GM21515 (cell line): ENCODE results near the gene HESX1.

ENCODE experiments used
- ATAC-seq: cut with Tn5 transposase; IDR thresholded peaks from one replicate; pipeline ENCODE4 v1.9.1; 2021; ENCODE audit not compliant: unreplicated experiment

The HESX1 gene

DNA sequence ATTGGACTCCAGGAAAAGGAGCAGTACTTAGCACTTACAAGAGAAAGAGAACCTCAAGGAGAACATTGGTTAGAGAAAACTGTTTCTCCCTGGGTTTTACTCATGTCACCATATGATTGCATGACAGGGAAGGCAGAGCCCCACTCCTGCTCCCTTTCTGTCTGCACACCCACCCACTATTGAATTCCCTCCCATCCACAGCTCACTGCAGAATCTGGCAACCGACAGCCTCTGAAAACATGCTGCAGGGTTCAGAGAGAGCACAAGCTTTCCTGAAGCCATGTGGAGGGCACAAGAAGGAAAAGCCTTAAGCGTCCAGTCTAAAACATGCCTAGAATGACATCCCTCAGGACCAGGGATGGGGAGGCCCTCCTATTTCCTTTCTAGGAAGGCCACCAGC, 31.6 kb downstream of the HESX1 start:
- ATAC-seq: no peak

DNA sequence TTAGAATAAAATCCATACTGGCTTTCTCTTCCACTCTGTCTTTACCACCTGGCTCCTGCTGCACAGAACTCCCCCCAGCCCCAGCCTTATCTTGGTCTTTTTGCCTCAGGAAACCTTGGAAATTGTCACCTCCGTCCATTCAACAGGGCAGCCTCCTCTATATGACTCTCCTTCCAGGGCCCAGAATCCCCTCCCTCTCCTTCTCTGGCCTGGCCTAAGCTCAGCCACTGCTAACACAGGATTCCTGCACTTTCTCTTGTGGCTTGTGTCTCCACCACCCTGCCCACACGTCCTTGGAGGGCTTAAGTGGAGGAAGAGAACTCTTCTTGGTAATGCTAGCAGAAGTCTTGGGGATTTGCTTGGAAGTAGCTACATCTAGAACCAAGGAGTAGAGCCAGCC, 33.1 kb downstream of the HESX1 start:
- ATAC-seq: no peak

DNA sequence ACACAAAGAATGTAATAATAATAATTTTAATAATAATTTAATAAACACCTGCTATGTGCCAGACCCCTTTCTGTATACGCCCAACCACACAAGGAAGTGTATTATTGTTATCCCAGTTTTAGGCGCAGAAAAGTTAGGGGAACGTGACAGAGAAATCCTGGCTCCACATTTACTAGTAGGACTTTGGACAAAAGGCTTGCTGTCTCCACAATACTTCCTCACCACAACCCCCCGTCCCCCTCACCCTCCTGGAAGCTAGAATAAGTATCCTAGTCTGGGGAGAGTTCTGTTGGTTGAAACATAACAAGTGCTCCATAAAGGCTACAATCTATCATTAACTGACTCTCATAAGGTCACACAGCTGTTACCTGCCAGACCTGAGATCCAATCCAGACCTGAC, 34.1 kb downstream of the HESX1 start:
- ATAC-seq: no peak

DNA sequence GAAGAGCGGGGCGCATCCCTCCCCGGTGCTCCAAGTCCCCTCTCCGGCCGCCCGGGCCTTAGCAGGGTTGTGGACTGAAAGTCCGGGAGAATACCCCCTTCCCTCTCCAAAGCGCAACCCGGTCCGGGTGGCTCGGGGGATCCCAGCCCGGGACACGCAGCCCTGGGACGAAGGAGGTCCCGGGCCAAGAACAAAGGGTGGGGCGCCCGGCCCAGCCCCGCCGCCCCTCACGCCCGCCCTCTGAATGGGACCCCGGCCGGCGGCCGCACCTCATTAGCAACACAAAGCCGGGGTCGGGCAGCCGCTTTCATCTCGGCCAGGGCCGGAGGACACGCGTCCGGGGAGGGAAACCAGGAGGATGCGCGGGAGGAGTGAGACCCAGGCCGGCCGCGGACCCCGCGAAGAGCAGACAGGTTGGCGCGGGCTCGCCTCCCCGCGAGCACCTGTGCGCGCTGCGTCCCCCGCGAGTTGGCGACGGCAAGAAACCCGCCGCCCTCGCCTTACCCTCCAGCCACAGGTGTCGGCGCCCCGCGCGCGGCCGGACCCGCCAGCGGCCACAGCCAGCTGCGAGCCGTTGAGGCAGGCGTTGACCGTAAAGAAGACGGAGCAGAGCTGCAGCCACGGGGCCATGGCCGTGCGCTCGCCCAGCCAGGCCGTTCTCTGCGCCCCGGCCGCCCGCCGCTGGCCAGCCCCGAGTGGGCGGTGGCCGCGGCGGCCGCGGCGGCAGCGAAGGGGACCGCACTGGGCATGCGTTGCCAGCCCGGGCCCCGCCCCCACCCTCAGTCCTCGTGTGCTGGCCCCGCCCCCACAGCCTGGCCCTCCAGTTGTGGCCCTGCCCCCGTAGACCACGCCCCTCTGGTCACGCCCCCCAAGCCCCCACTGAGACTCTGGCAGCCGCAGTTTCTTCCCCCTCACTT, 34.9 kb downstream of the HESX1 start, which contains the start of gene IL17RD:
TSS of gene IL17RD (minus strand) at position 697 of the 917 bp plus-strand sequence. CDS start at position 630, 67 bp downstream.
- ATAC-seq: peak; percentile 39

DNA sequence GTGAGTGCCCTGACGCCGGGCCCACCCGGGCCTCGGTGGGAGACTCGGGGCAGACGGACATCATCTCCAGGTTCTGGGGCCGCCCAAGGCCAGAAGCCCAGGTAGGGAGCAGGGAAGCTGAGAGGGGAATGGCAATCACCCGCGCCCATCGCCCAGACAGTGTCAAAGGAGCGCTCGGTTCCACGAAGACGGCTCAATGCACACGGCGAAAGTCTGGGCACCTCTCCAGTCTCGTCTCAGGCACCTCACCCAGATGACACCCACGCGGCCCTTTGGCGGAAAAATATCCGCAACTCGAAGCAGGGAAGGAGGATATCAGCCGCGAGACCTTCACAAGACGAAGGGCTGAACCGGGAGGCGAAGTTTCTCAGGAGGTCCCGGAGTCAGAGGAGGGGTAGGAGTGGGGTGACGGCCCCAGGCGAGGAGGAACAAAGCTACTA, 35.5 kb downstream of the HESX1 start:
- ATAC-seq: no peak

DNA sequence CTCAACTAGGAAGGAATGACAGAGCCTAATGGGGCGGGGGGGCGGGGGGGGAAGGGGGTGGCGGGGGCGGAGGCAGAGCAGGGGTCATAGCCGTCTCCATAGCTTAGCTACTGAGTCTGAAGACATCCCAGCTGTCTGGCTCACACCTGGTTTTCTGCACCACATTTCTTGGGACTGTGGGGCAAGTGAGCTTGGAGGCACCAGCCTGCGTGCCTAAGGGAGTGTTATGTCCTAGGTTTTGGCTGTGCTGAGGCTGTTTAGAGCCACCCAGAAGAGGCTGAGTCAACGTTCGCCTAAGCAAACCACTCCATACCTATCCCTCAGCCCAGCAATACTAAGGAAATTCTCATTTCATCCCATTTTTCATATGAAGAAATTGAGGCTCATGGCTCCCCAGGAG, 36.0 kb downstream of the HESX1 start:
- ATAC-seq: no peak

DNA sequence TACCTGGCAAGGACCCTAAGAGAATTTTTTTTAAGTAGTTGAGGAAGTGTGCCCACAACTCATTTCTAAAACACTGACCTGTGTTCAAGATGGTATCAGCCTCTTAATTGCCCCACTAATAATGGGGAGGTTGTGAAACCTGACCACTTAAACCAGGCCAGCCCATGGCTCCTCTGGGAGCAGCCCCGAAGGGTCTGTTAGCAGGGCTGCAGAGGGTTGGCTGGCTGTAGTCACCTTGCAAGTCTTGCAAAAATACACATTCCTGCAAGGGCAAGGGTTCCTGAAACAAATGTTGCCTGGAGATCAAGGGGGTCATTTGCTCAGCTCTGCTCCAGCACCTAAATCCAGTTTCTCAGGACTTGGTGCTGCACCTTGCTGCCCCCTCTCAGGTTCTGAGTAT, 37.9 kb downstream of the HESX1 start:
- no peak for ATAC-seq

DNA sequence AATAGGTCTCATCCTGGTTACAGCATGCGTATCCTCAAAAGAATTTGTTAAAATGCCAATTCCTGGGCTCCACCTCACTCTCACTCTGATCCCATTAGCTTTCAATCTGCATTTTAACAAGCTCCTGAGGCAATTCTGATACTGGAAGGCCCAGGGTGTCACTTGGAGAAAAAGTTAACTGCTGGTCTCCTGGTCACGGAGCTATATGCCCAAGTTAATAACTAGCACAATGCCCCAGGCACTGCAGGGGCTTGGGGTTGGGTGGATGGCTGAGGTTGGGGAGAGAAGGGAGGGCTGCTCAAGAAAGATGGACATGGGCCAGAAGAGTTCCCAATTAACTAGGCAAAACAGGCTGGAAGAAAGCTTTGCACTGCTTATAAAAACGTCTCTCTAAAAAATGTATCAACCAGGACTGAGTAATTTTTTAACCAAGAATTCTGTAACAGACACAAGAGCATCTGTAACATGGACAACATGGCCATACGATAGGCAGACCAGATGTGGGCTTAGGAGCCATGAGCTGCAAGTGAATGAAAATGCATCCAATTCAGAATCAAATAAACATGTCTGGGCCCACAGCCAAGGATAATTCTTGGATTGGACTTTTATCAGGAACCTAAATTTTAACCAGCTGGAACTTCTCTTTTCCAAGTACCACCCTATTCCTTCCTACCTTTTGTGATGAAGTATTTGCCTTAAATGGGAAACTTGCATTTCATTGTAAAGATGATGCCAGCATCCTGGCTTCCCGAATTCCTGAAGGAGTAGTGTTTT, 38.8 kb downstream of the HESX1 start:
- no peak for ATAC-seq

DNA sequence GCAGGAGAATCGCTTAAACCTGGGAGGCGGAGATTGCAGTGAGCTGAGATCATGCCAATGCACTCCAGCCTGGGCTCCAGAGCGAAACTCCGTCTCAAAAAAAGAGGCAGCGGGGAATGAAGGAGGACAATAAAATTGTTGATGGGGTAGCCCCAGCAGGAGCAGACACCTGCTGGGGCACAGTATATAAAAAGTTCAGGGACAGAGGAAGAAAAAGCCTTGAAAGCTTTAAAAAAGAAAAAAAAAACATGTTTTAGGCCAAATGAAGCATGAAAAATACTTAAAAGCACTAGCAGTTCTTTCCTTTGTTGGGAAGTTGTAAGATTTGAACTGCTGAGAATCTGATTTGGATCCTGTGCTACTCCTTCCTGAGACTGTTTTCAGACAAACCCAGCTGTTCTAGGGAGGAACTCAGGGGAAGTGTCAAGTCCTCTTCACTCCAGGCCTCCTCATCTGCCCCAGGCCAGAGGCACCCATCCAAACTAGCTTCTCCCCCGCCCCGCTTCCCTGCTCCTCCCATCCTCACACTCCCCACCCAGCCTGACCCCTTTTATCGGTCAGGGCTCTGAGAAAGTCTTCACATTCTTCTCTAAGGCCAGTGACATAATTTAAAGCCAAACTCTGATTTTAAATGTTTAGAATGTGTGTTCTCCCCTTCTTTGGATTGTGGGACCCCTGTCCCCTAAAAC, 39.6 kb downstream of the HESX1 start:
- ATAC-seq: no peak

DNA sequence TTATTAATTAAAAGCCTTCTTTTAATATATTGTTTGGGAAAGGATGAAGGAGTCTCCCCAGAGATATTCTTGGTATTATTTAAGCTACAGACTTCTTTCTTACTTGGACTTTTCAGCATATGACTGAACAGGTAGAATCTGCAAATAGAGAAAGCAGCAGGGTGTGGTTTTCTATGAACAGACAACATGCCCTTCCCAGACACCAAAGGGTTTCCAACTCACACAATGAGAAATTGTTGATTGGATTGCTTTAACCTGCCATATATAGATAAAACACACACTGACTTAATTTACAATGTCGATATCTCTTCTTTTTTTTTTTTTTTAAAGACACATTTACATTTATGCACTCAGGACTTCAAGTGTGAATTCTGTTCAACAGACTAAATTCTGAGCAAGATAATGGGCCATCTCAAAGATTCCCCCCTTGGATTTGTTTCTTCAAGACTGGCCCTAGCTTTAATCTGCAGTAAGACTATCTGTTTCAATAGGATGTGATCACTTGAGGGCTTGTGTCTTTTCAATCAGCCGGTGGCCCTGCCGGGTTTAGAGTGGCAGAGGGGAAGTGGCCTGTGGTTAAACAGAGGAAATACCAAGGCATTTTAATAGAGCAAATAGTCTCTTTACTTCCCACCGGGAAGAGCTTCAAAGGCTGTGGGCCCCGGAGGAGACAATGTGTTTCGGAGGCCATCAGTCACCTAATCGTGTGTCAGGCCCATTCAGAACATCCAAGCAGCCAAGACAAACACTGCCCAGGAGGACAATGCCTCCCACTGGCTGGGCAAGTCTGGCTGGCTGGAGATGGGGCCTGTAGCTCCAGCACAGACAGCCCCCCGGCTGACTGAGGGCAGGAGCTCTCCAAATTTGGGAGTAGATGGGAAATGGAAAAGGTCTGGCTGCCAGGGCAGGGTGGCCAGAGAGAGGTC, 40.7 kb downstream of the HESX1 start:
- no peak for ATAC-seq

DNA sequence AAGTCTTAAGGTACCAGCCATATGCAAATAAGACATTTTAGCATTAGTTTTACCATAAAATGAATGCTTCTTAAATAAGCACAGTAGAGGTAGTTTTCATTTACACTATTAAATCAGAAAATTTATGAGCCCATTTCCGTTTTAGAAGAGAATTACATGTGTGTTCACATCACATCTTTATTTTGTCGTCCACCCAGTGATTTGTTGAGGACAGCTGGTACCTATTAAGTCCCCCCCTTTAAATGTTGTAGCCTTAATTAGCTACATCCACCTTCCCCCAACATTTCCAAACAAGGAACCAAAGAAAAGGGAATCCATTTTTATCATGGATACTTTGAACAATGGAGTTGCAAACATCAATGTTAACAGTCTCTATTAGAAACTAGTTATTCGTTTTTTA, 41.5 kb downstream of the HESX1 start:
- ATAC-seq: no peak

DNA sequence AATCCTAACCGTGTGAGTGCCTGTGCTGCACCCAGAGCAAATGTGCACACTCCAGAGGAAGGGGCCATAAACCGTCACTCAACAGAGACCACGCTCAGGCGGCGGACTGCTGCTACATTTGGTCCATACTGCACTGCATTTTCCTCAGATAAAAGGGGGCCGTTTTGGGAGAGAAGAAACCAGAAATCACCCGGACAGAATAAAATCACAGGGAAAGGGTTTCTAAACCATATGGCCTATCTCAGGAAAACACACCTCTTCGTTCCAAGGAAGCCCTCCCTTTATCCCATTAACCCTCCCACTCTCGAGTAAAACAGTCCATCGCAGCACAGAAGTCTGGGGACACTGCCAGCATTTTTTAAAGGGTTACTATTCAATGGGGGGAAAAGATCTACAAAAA, 42.2 kb downstream of the HESX1 start:
- no peak for ATAC-seq

DNA sequence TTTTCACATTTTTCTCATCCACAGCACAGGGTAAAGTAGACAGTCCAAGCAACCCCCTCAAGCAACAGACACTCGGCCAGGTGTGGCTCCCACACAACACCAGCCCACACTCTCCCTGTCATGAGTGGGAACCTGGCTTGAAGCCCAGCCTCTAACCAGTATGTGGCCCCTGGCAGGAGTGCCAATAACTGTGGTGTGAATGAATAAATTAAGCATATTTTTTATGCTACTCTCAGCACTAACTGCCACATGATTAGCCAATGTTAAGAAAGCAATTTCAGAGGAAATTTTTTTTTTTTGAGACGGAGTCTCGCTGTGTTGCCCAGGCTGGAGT, 44.5 kb downstream of the HESX1 start:
- no peak for ATAC-seq

DNA sequence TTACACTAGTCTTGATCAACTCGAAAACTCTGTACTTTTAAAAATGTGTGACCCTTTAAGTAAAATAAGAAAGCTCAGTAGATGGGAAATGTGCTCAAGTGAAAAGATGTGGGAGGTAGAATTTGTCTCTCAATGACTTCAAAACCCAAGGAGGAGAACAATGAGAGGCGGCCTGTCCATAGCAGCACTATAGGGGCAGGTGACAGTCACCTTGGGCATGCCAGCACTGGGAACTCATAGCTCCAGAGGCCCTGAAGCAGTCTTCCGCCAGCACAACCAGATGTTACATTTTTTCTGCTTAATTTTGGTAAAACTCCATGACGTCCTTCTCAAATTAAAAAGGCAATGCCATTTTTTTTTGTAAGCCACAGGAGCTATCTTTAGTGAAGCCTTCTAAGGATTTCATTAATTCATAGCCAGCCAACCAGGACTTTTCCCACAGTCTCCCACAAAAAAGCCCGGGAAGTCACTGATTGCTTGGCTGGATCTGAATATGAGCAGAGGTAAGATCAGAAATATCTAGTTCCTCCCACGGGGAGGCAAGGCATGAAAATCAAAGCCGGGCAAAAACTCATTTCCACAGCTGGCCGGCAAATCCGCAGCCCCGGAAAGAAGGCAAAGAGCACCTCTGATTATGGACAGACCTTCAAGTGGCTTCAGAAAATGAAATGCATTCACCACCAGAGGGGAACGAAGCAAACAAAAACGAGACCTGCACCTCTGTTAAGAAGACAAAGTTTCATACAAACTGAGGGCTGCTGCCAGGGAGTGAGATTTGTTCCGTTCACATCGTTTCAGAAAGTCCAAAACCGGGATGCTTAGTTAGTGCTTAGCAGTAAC, 45.1 kb downstream of the HESX1 start:
- ATAC-seq: no peak

DNA sequence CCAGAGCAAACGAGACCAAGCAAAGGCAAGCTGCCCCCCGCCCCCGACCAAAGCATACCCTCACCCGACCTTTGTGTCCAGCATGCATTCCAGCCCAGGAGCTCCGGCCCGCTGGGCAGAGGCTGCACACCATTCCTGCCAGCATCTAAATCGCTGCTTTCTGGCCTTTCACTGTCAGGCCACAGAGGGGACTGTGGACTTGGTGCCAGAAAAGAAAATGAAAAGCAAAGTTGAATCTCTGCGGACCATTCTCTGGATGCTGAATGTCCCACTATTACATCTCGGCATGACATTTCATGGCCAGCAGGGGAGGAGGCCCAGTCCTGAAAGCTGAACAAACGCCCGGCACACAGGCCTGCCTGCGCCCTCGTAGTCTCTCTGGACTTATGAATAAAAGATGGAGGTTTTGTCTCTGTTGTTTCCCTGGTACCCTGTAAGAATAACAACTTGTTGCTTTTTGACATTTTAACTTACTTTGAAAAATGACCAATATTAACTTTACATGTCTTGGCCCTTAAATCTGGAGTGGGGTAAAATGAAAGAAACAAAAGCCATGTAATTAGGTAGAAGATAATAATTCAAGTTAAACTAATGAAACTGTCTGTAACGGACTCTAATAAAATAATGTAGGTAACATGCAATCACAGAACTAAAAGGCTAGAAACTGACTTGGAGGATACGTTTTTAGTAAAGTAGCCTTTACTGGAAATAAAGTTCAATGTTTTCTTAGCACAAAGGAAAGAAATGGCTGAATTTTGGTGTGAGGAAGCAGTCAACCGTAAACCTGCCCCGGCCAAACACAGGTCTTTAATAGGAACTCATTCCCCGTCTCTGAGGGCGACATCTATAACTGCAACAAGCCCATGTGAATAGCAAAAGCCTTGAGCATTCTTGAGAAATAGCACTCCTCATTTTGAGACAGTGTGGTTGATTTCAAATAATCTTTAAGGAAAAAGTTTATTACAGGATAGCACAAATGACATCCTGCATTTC, 47.3 kb downstream of the HESX1 start:
- ATAC-seq: no peak

DNA sequence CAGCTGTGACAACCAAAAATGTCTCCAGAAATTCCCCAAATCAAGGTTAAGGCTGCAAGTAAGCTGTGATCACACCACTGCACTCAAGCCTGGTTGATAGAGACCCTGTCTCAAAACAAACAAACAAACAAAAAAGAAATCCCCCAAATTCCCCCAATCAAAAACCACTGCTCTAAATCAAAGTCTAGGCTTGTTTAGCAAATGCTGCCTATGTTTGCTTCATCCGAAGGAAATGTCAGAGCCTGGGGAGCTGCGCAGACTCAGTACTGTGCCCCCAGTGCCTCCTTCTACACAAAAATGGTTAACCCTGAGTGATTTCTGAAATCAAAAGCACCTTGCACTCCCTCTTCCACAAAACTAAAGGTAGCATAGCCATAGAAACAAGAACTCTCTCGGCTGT, 48.0 kb downstream of the HESX1 start:
- no peak for ATAC-seq

DNA sequence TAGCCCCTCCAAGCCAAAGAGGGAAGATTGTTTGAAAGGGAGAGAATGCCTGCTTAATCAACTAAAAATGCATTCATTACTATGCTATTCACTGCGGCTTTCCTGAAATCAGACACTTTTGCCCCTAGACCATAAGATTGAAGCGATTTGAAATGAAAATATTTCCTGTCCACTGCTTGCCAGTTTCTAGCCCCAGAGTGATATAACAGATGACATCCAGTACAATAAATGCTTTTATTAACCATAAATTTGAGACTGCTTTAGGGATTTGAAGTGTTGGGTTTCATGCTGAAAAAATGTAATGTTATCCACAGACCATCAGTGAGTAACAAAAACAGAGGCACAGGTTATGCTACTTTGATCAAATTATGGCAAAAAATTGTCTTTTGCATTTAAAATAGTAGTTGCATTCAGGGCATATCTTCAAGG, 48.7 kb downstream of the HESX1 start:
- no peak for ATAC-seq

DNA sequence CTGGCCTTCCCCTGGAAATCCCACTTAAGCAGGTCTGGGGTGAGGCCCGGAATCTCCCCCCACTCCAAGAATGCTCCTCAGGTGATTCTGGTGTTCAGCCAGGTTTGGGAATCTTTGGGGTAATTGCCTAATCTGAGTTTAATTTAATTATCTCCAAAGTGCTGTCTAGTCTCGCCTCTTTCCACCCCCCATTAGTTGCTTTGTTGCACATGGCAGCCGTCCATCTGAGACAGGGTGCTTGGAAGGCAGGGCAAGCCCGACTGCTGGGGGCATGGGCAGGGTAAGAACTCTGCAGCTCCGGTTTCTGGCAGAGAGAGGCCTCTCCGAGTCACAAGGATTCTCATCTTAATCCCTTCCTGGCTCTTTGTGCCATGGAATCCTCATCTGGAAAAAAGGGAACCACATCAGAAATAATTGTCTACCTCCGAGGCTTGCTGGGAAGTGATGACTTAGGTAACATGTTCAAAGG, 49.6 kb downstream of the HESX1 start:
- no peak for ATAC-seq
